ENCODE data around the gene ELP1.

DNA sequence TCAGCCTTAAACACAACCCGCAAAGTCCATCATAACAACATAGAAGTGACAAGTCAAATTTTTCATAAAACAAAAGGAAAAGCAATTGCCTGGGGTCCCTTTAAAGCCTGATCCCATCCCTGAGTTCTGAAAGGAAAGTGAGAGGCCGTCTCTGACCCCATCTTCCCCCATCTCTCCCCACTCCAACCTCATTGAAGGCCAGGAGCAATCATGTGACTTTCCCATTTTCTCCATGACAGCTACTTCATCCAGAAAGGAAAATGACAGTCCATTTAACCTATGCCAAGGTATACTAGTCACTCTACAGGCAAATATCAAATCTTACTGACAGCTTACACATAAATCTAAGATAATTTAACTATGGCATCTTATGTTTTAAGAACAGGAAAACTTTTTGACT lies 56.4 kb downstream of the ELP1 start:
- no peak for TF ChIP-seq EZH2 (IDR thresholded peaks at IDR 0.05; ENCODE audit: borderline replicate concordance, low read depth, low read length, poor library complexity, severe bottlenecking)
- TF ChIP-seq, protein P1, sequence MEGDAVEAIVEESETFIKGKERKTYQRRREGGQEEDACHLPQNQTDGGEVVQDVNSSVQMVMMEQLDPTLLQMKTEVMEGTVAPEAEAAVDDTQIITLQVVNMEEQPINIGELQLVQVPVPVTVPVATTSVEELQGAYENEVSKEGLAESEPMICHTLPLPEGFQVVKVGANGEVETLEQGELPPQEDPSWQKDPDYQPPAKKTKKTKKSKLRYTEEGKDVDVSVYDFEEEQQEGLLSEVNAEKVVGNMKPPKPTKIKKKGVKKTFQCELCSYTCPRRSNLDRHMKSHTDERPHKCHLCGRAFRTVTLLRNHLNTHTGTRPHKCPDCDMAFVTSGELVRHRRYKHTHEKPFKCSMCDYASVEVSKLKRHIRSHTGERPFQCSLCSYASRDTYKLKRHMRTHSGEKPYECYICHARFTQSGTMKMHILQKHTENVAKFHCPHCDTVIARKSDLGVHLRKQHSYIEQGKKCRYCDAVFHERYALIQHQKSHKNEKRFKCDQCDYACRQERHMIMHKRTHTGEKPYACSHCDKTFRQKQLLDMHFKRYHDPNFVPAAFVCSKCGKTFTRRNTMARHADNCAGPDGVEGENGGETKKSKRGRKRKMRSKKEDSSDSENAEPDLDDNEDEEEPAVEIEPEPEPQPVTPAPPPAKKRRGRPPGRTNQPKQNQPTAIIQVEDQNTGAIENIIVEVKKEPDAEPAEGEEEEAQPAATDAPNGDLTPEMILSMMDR (conservative IDR thresholded peaks at IDR 0.05; ENCODE audit: low read depth, low read length), result no peak
